Right kidney (tissue), 1 donor: Measurements from ENCODE around the gene APOM.

ENCODE experiments used
- DNase-seq: peaks from one replicate; pipeline ENCODE4 v3.0.0-alpha.2; 2016

Gene APOM

DNA sequence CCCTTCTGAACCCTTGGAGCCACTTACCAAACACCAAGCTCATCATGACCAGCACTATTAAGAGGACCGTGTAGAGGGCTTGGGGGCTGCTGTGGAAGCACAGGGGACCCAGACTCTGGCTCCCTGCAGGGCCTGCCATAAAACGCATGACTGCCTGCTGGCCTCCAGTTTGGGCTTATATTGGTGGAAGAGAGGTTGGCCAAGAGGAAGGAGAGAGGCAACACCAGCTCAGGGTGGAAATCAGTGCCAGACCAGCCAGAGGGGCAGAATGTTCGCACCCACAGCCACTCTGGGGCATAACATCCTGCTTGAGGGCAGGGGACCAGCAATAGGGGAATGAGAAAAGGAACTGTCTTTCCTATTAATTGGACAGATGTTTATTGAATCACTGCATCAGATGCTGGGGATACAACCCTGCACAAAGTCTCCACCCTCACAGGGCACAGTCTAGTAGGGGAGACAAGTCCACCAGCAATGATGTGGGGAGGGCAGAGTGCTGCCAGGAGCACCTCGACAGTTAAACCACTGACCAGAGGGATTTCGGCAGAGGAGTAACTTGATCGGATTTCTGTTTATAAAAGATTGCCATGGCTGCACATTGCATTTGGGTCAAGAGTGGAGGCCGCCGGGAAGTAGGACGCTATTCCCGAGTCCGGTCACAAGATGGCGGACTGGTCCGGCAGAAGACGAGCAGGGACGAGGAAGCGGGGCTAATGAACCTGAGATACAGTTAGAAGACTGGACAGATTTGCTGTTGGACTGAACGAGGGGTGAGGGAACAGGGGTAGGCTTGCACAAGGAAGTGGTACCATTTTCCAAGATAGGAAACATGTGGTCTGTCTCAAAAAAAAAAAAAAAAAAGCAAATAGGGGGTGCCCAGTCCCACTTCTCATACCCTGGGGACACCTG, 24.8 kb downstream of the APOM start, which contains the start of gene LY6G5C:
Gene LY6G5C, minus strand, starts transcription at position 842 of the 909 bp plus-strand sequence. Its CDS starts 694 bp downstream, at position 148.
- DNase-seq: peak; percentile 72

- peak; percentile 85 for DNase-seq
These were observed 25.5 kb downstream of the APOM start for GRCh38 chr6:31681135-31681671.

- no peak for DNase-seq
These were observed 27.9 kb downstream of the APOM start for GRCh38 chr6:31683591-31683990.

- no peak for DNase-seq
These were observed 30.8 kb downstream of the APOM start for GRCh38 chr6:31686483-31686882.

GRCh38 chr6:31687321-31687720, 31.6 kb downstream of the APOM start:
- DNase-seq: no peak

GRCh38 chr6:31687860-31688693, 32.4 kb downstream of the APOM start:
- DNase-seq: no peak

DNA sequence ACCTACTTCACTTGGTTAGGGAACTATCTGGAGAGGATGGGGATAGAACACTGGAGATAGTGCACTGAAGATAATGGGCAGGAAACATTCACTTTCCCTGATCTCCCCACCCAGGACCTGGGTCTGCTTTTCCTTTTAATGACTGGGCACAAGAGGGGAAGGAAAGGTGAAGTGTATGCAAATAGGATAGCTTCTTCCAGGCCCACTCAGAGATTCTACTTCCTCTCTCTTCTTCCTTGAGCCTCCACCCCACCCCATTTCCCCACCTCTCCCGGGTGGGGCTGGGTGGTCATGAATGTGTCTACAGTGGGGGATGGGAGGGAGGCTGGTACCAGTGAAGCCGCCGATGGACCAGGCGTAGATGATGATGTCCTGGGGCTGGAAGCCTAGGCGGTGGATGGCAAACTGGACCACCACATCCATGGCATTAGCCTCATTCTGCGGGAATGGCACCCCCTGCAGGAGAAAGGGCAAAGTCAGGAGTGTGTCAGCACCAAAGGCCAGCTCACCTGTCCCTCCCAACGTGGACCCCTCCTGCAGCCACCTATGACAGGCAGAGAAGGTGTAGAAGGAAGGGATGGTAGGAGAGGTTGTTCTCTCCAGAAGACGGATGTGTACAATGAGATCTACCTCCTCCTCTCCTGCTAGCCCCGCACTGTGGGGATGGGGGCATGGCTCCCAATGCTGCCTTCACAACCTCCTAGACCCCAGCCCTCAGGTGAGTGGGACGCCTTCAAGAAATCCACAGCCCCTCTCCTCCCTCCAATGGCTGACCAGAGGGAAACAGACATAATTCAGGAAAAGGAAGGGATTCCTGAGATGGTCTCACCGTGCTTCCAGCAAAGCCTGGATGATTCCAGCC, 33.8 kb downstream of the APOM start:
- no peak for DNase-seq

DNA sequence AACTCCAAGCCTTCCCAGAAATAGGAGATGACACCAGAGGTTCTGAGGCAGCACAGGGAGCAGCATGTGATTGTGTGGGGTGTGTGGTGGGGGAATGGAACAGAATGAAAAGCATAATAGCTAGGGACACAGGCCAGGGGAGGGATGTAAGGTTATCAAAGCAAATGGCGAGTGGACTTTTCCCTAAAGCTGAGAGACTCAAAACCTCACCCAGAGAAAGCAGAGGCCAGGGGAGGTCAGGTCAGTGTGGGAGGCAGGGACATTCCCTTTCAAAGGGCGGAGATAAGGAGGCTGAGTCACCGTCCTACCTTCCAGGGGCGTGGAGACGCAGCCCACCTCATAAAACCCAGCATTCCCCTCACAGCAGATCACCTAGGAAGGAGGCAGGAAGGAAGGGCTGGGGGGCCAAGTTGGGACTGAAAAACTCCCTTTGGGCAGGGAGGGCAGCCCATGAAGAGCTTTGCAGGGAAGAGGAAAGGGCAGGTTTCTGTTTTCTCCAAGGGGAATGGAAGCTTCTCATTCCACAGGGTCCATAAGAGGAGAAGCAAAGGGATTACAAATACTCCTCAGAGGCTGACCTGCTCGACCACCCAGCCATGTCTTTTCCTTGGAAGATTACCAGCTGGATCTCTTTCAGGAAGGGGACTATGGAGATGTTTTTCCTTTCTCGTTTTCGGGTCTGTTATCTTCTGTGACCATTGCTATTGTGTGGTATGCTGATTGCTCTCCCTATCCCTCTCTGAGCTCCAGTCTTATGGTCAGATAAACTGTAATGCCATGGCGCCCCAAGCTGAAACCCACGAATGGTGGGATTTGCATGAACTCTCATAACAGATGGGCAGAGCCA, 34.8 kb downstream of the APOM start:
- no peak for DNase-seq

DNA sequence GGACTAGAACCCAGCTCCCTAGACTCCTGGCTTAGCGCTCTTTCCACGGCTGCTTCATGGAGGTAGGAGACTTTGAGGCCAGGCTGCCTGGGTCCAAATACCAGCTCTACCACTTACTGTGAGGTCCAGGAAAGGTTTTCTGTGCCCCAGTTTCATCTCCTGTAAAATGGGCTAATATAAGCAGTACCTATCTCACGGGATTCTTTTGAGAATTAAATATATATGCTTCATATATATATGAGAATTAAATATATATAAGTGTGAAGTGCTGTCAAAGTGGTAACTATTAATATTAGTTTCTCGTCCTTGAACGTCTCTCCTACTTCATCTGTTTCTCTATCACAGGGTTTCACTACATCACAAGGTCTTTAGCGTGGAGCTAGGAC, 35.4 kb downstream of the APOM start:
- DNase-seq: no peak

- no peak for DNase-seq
These were observed 35.9 kb downstream of the APOM start for GRCh38 chr6:31691564-31692108.

- DNase-seq: no peak
These were observed 36.7 kb downstream of the APOM start for GRCh38 chr6:31692353-31692752.

DNA sequence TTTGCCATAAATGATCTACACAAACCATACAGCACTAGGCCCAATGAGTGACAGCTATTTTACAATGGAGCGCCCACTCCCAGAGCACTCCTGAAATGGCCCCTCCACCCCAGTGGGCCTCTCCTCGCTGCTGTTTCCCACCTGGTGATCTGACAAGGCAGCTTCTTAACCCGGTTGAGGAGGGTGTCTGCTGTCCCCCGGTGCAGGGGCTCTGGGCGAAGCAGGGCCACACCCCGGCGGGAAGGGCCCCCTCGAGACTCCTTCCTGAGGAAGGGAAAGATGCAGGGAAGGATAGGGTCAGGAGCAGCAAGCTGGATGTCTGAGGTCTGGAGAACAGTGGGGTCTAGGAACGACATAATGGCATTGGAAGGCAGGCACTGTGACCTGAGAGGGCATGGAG, 37.2 kb downstream of the APOM start:
- no peak for DNase-seq

GRCh38 chr6:31693535-31693934, 37.8 kb downstream of the APOM start:
- no peak for DNase-seq

- DNase-seq: no peak
These were observed 41.9 kb downstream of the APOM start for GRCh38 chr6:31697555-31697954.

DNA sequence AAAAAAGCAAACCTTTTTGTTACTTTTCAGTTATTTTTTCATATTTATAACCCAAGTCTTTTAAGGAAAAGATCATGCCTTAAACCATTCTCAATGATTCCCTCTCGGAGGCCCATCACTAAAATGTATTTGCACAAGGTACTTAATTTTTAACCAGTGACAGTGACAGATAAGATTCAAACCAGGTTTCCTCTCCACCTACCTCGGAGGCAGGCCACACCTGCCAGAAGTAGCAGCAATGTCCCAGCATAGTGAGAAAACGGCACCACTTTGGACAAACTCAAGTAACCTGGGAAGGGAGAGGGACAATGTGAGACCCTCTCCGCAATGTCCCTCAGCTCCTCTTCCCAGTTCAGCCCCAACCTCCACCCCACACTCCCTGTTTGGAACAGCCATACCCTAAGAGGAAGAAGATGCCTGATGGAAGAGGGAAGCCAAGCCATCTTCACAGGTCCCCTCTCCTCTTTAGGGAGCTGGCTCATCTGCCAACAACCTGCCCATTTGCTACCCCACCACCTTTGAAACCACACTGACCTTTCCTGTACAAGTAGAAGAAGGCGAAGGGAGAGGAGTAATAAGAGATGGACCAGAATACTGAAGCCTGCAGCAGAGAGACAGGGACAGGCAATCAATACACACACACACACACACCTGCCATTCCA, 45.2 kb downstream of the APOM start:
- no peak for DNase-seq

DNA sequence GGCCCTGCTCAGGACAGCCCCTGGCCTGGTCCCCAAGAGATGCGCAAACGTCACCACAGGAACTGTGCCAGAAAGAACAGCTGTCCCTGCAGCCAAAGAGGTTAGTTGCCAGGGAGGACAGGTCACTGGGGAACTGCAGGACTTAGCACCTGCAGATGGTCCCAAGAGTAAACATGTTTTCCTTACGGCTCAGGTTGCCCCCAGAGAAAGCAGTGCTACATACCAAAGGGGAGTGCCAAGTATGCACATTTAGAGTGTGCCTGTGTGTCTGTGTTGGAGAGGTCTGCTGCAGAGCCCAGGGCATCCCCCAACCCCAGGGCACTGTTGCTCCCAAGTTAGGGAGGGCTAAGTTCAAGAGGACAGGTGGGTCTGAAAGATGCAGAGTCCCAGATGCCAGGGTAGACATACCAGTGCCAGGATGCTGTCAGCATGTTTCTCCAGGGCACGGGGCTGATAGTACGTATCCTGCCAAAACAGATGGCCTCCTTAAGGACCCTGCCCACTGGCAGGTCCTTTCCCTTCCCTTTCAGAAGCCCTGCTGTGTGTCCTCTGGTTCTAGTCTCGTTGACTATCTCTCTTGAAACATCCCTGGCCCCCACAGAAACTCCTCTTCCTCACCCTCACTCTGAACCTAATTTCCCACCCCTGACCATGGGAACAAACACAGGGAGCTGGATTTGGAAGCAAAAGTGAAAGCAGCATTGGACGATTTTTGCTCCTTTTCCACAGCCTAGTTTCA, 46.1 kb downstream of the APOM start:
- no peak for DNase-seq

DNA sequence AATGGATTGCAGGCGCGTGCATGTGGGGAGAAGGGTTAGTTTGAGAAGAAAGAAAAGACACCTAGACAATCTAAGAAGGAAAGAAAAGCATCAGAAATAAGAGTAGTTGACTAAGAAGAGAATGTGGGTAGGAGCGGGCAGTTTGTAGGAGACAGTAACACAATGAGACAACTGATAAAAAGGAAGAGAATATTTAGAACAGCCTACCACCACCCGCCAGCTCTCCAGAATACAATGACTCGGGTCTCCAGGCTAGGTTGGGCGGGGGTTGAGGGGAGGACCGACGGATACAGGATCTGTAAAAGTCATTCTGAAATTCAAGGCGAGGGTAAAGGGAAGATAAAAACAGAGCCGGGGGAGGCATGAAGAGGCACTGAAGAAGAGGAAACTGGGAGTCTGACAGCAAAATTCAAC, 46.7 kb downstream of the APOM start:
- no peak for DNase-seq

GRCh38 chr6:31702819-31703716, 47.4 kb downstream of the APOM start, which contains the start of gene ABHD16A:
ABHD16A (minus strand) TSS chr6:31703324; CDS start chr6:31703281, 43 bp downstream.
- peak; percentile 99 for DNase-seq
